Left lung (tissue), 10 donors: ENCODE data around the gene EPG5. TPM values are rescaled to one million over a fixed set of nuclear protein-coding genes. Genes with fewer than 3 reads are reported as not detected.

Experiments
- ATAC-seq: fragments of 200-7000 bp; cut with Tn5 transposase; one replicate; pipeline ENCODE4 v1.9.1; 2020; ENCODE audit warnings: moderate library complexity
- DNase-seq, 4 donors: peaks; one replicate each; pipeline ENCODE4 v3.0.0-alpha.2; 2013 to 2020
- H3K27ac ChIP-seq, 2 donors: fragments of 200-600 bp; sonication (generic) in 1 of 2; one replicate each; pipeline versions ENCODE4 v1.5.0 to v1.8.0; 2020 to 2021
- H3K27me3 ChIP-seq, 2 donors: fragments of 200-600 bp; sonication (generic) in 1 of 2; one replicate each; pipeline versions ENCODE4 v1.5.0 to v1.8.0; 2020 to 2021
- H3K36me3 ChIP-seq, 2 donors: fragments of 200-600 bp; sonication (generic) in 1 of 2; one replicate each; pipeline versions ENCODE4 v1.5.0 to v1.8.0; 2020 to 2021
- H3K4me1 ChIP-seq, 2 donors: fragments of 200-600 bp; one replicate each; pipeline ENCODE4 v1.8.0; 2021
- H3K4me3 ChIP-seq, 2 donors: fragments of 200-600 bp; sonication (generic) in 1 of 2; one replicate each; pipeline versions ENCODE4 v1.5.0 to v1.8.0; 2020 to 2021; ENCODE audit warnings: mild to moderate bottlenecking in 1 of 2
- H3K9me3 ChIP-seq, 2 donors: fragments of 200-600 bp; sonication (generic) in 1 of 2; one replicate each; pipeline versions ENCODE4 v1.5.0 to v1.8.0; 2020 to 2021
- intact Hi-C, 2 donors: fragments of 100-400 bp; cut with DNase I; formaldehyde crosslinking; loops; one replicate each; pipeline versions ENCODE4 v1.11.2 to v1.14.2; 2022
- polyA plus RNA-seq, 6 donors: library from polyadenylated mRNA; unstranded; fragments of 120-200 nt; gene quantifications; one replicate each; pipeline ENCODE4 v1.2.1, GENCODE V29; 2013; ENCODE audit not compliant: insufficient read length in 6 of 6
- total RNA-seq, 2 donors: library from RNA; stranded (reverse); fragmentation: NEBNext Ultra II Directional; extraction: Animal tissue kit (Norgen Biotek cat#: 25700); gene quantifications; one replicate each; pipeline ENCODE4 v1.2.1, GENCODE V29; 2021
- TF ChIP-seq, protein P1 (sequence below), 2 donors: fragments of 200-600 bp; sonication (generic) in 1 of 2; IDR thresholded peaks; one replicate each; pipeline versions ENCODE4 v1.5.0 to v1.8.0; 2021; ENCODE audit warnings: antibody characterized with exemption in 2 of 2
- donor health status: DM: no; HTN: yes; CAD: no.
- donor health status: DM: no; HTN: no; CAD: no.

EPG5 gene
- total and polyA plus RNA-seq, 8 donors, result 27.3 to 38.0 (median 31.4) TPM

- Histone ChIP-seq H3K27ac (no peak overlapping the region), H3K27me3 (no peaks in the 10 kb centered on the region), H3K9me3 (no peaks in the 10 kb centered on the region), H3K4me3 (no peak overlapping the region), H3K4me1 (peaks cover 0 to 6% of the 10 kb centered on the region in 2 donors), H3K36me3 (peaks cover 0 to 82% of the 10 kb centered on the region in 2 donors)
- DNase-seq (no peak), ATAC-seq (no peak)
- TF ChIP-seq, protein P1, sequence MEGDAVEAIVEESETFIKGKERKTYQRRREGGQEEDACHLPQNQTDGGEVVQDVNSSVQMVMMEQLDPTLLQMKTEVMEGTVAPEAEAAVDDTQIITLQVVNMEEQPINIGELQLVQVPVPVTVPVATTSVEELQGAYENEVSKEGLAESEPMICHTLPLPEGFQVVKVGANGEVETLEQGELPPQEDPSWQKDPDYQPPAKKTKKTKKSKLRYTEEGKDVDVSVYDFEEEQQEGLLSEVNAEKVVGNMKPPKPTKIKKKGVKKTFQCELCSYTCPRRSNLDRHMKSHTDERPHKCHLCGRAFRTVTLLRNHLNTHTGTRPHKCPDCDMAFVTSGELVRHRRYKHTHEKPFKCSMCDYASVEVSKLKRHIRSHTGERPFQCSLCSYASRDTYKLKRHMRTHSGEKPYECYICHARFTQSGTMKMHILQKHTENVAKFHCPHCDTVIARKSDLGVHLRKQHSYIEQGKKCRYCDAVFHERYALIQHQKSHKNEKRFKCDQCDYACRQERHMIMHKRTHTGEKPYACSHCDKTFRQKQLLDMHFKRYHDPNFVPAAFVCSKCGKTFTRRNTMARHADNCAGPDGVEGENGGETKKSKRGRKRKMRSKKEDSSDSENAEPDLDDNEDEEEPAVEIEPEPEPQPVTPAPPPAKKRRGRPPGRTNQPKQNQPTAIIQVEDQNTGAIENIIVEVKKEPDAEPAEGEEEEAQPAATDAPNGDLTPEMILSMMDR (IDR thresholded peaks at IDR 0.05), result no peak
- intact Hi-C loops, result no loop called here
Measured at GRCh38 chr18:45876161-45876560, 91.0 kb downstream of the EPG5 start.

DNA sequence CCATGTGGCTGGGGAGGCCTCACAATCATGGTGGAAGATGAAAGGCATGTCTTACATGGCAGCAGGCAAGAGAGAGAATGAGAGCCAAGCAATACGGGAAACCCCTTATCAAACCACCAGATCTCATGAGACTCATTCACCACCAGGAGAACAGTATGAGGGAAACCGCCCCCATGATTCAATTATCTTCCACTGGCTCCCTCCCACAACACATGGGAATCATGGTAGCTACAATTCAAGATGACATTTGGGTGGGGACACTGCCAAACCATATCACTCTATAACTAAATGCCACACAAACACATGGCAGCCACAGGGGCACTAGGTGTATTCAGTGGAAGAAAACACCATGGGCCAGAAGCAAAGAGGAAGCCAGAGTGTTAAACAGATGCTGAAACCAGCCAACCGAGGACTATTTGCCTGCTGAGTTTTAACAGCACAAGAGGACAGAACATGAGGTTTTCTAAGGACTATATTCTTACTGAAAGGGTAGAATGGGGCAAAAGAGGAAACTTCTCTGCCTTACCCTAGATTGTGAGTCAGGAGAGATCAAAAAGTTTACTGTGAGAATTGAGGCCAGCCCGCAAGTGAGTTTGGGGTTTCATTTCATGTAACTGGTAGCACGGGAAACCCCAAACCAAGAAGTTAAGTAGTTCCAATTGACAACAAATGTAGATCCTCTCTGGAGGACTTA is 92.5 kb downstream of the EPG5 start:
- TF ChIP-seq, protein P1 (IDR thresholded peaks at IDR 0.05), result no peak
- Histone ChIP-seq H3K4me1 (no peaks in the 10 kb centered on the region), H3K9me3 (no peaks in the 10 kb centered on the region), H3K4me3 (no peak overlapping the region), H3K27me3 (no peaks in the 10 kb centered on the region), H3K27ac (no peak overlapping the region), H3K36me3 (peaks cover 0 to 90% of the 10 kb centered on the region in 2 donors)
- DNase-seq (no peak), ATAC-seq (no peak)
- intact Hi-C loops, result no loop called here

GRCh38 chr18:45871431-45872084 is 95.6 kb downstream of the EPG5 start:
- TF ChIP-seq, protein P1 (IDR thresholded peaks at IDR 0.05), result no peak
- intact Hi-C loops, result no loop called here
- DNase-seq, result no peak
- Histone ChIP-seq H3K27me3 (no peaks in the 10 kb centered on the region), H3K4me1 (no peaks in the 10 kb centered on the region), H3K27ac (no peak overlapping the region), H3K4me3 (no peak overlapping the region), H3K9me3 (no peaks in the 10 kb centered on the region), H3K36me3 (peaks cover 0 to 84% of the 10 kb centered on the region in 2 donors)
- ATAC-seq, result no peak

DNA sequence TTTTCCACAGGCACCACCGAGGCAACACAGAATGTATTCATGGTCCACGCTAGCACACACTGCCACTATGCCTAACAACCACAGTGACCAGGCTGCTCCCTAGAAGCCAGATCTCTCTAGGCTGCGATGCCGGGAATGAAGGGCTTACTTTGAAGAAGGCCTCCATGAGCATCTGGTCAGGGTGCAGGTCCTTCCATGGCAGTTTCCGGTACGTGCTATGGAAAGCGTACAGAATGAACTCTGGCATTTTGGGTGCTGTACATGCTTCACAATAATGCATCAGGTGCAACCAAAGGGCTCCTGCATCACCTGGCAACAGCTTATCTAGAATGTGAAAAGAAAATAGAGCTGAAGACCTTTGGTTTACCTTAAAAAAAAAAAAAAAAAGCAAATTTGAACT is 96.7 kb downstream of the EPG5 start:
- Histone ChIP-seq H3K27ac (no peak overlapping the region), H3K9me3 (no peaks in the 10 kb centered on the region), H3K4me1 (no peaks in the 10 kb centered on the region), H3K4me3 (no peak overlapping the region), H3K36me3 (peaks cover 0 to 85% of the 10 kb centered on the region in 2 donors), H3K27me3 (no peaks in the 10 kb centered on the region)
- TF ChIP-seq, protein P1 (IDR thresholded peaks at IDR 0.05), result no peak
- ATAC-seq, result no peak
- DNase-seq, result no peak
- intact Hi-C loops, result no loop called here

GRCh38 chr18:45865466-45865865 is 101.7 kb downstream of the EPG5 start:
- TF ChIP-seq, protein P1 (IDR thresholded peaks at IDR 0.05), result no peak
- Histone ChIP-seq H3K27me3 (no peaks in the 10 kb centered on the region), H3K4me3 (no peak overlapping the region), H3K4me1 (no peaks in the 10 kb centered on the region), H3K9me3 (no peaks in the 10 kb centered on the region), H3K36me3 (peaks cover 0 to 93% of the 10 kb centered on the region in 2 donors), H3K27ac (no peak overlapping the region)
- intact Hi-C loops, result no loop called here
- ATAC-seq, result no peak
- no peak for DNase-seq
